ENCODE data around the gene NHP2.
"Not testable (repeated sequence)": the region's sequence is repeated elsewhere in the genome, so short reads cannot be mapped to it uniquely, and the experiment has no call there.

The NHP2 gene

GRCh38 chr5:178153530-178154340 lies at the start of gene NHP2:
Gene NHP2 (minus strand): TSS chr5:178153885. CDS start chr5:178153817, 68 bp downstream.
- no peak for TF ChIP-seq CTCF (IDR thresholded peaks at IDR 0.05; ENCODE audit: low read length, missing control alignments)
- peak; percentile 99 for DNase-seq (ENCODE audit: low read depth)
- H3K4me3 ChIP-seq (replicated peaks; ENCODE audit: low read depth, low read length), result peak within 1 kb of the TSS; percentile 73

- H3K4me3 ChIP-seq (replicated peaks; ENCODE audit: low read depth, low read length), result no peak overlapping the region
- DNase-seq (ENCODE audit: low read depth), result no peak
- no peak for TF ChIP-seq CTCF (IDR thresholded peaks at IDR 0.05; ENCODE audit: low read length, missing control alignments)
Measured at GRCh38 chr5:178202541-178202940, 48.9 kb upstream of the NHP2 start.

GRCh38 chr5:178201927-178202235 lies 48.2 kb upstream of the NHP2 start:
- H3K4me3 ChIP-seq (replicated peaks; ENCODE audit: low read depth, low read length), result no peak overlapping the region
- no peak for DNase-seq (ENCODE audit: low read depth)
- TF ChIP-seq CTCF (IDR thresholded peaks at IDR 0.05; ENCODE audit: low read length, missing control alignments), result no peak

GRCh38 chr5:178201221-178201926 lies 47.7 kb upstream of the NHP2 start:
- no peak overlapping the region for H3K4me3 ChIP-seq (replicated peaks; ENCODE audit: low read depth, low read length)
- no peak for TF ChIP-seq CTCF (IDR thresholded peaks at IDR 0.05; ENCODE audit: low read length, missing control alignments)
- DNase-seq (ENCODE audit: low read depth), result peak; percentile 35

- no peak for DNase-seq (ENCODE audit: low read depth)
- no peak overlapping the region for H3K4me3 ChIP-seq (replicated peaks; ENCODE audit: low read depth, low read length)
- TF ChIP-seq CTCF (IDR thresholded peaks at IDR 0.05; ENCODE audit: low read length, missing control alignments), result no peak
Measured at GRCh38 chr5:178199581-178200434, 46.1 kb upstream of the NHP2 start.

GRCh38 chr5:178198706-178199105 lies 45.0 kb upstream of the NHP2 start:
- H3K4me3 ChIP-seq (replicated peaks; ENCODE audit: low read depth, low read length), result no peak overlapping the region
- no peak for TF ChIP-seq CTCF (IDR thresholded peaks at IDR 0.05; ENCODE audit: low read length, missing control alignments)
- no peak for DNase-seq (ENCODE audit: low read depth)

GRCh38 chr5:178198151-178198550 lies 44.5 kb upstream of the NHP2 start:
- not testable (repeated sequence) for H3K4me3 ChIP-seq (replicated peaks; ENCODE audit: low read depth, low read length); DNase-seq (ENCODE audit: low read depth)
